GM19193 (cell line): Measurements from ENCODE around the gene ATXN2L.

Experiments used
- POLR2A ChIP-seq: IDR thresholded peaks from 4 replicates; pipeline ENCODE4 v1.6.1; 2011; ENCODE audit not compliant: insufficient read depth, insufficient read length; ENCODE audit errors: extremely low read depth

Gene ATXN2L

GRCh38 chr16:28835864-28836760 lies 13.3 kb downstream of the ATXN2L start:
- no peak for TF ChIP-seq POLR2A

- TF ChIP-seq POLR2A: no peak
Observed at GRCh38 chr16:28836761-28837064, 13.9 kb downstream of the ATXN2L start.

GRCh38 chr16:28837672-28838557 lies 15.1 kb downstream of the ATXN2L start:
- no peak for TF ChIP-seq POLR2A

GRCh38 chr16:28838558-28838918 lies 15.7 kb downstream of the ATXN2L start:
- no peak for TF ChIP-seq POLR2A

GRCh38 chr16:28839004-28839639 lies 16.3 kb downstream of the ATXN2L start:
- TF ChIP-seq POLR2A: no peak

- TF ChIP-seq POLR2A: no peak
Observed at GRCh38 chr16:28839899-28840298, 17.1 kb downstream of the ATXN2L start.

- TF ChIP-seq POLR2A: no peak
Observed at GRCh38 chr16:28842696-28843095, 19.9 kb downstream of the ATXN2L start.

GRCh38 chr16:28843766-28844165 lies 21.0 kb downstream of the ATXN2L start:
- TF ChIP-seq POLR2A: no peak

- TF ChIP-seq POLR2A: no peak
Observed at GRCh38 chr16:28844226-28844885, 21.6 kb downstream of the ATXN2L start.

- no peak for TF ChIP-seq POLR2A
Observed at GRCh38 chr16:28845293-28845692, 22.5 kb downstream of the ATXN2L start.

- no peak for TF ChIP-seq POLR2A
Observed at GRCh38 chr16:28845761-28846079, 22.9 kb downstream of the ATXN2L start.

- peak; percentile 79 for TF ChIP-seq POLR2A
Observed at GRCh38 chr16:28846080-28846932, 23.5 kb downstream of the ATXN2L start, which contains the start of gene TUFM. Gene TUFM, minus strand, starts transcription at chr16:28846348. Its CDS starts 79 bp downstream, at chr16:28846269.

GRCh38 chr16:28846933-28847273 lies 24.1 kb downstream of the ATXN2L start:
- no peak for TF ChIP-seq POLR2A

GRCh38 chr16:28858421-28858820 lies 35.6 kb downstream of the ATXN2L start:
- no peak for TF ChIP-seq POLR2A
